Stimulated activated CD8-positive, alpha-beta memory T cell treated with anti-CD3 and anti-CD28 coated beads, Interleukin-15, amount 100 ng/mL, for 48 hours (primary cell): ENCODE data around the gene KRTAP10-10.
"Not testable (repeated sequence)": the region's sequence is repeated elsewhere in the genome, so short reads cannot be mapped to it uniquely, and the experiment has no call there.

Source experiments
- DNase-seq, 2 donors: peaks; one replicate each; pipeline ENCODE4 v3.0.0-alpha.2; 2020; ENCODE audit warnings: low read depth in 2 of 2

Gene KRTAP10-10

GRCh38 chr21:44650265-44650972 is 13.3 kb downstream of the KRTAP10-10 start:
- no peak for DNase-seq

GRCh38 chr21:44650973-44651675 is 14.0 kb downstream of the KRTAP10-10 start:
- no peak for DNase-seq

GRCh38 chr21:44653123-44653522 is 16.0 kb downstream of the KRTAP10-10 start:
- no peak for DNase-seq

- no peak for DNase-seq
Observed at GRCh38 chr21:44653656-44654575, 16.8 kb downstream of the KRTAP10-10 start.

- no peak for DNase-seq
Observed at GRCh38 chr21:44654576-44655175, 17.5 kb downstream of the KRTAP10-10 start, which contains the start of gene KRTAP12-4. Gene KRTAP12-4, minus strand, starts transcription at chr21:44654659. Its CDS starts 45 bp downstream, at chr21:44654614.

GRCh38 chr21:44656868-44657267 is 19.7 kb downstream of the KRTAP10-10 start:
- DNase-seq: no peak

GRCh38 chr21:44657635-44658540 is 20.7 kb downstream of the KRTAP10-10 start, which contains the start of gene KRTAP12-3:
Gene KRTAP12-3, plus strand, starts transcription at chr21:44657932. Its CDS starts 48 bp downstream, at chr21:44657980.
- no peak for DNase-seq

GRCh38 chr21:44658541-44658910 is 21.4 kb downstream of the KRTAP10-10 start:
- no peak for DNase-seq

GRCh38 chr21:44658913-44659595 is 21.9 kb downstream of the KRTAP10-10 start:
- DNase-seq: no peak

- DNase-seq: not testable (repeated sequence)
Observed at GRCh38 chr21:44661567-44661966, 24.4 kb downstream of the KRTAP10-10 start.

- no peak for DNase-seq
Observed at GRCh38 chr21:44664691-44665090, 27.5 kb downstream of the KRTAP10-10 start.

- DNase-seq: no peak
Observed at GRCh38 chr21:44666401-44667320, 29.5 kb downstream of the KRTAP10-10 start, which contains the start of gene KRTAP12-2. Gene KRTAP12-2, minus strand, starts transcription at chr21:44666927. Its CDS starts 41 bp downstream, at chr21:44666886.

GRCh38 chr21:44667612-44668011 is 30.5 kb downstream of the KRTAP10-10 start:
- no peak for DNase-seq

GRCh38 chr21:44670642-44671432 is 33.7 kb downstream of the KRTAP10-10 start:
- DNase-seq: no peak

- no peak for DNase-seq
Observed at GRCh38 chr21:44671911-44672310, 34.8 kb downstream of the KRTAP10-10 start.

GRCh38 chr21:44677881-44678280 is 40.7 kb downstream of the KRTAP10-10 start:
- DNase-seq: no peak

- no peak for DNase-seq
Observed at GRCh38 chr21:44681152-44681551, 44.0 kb downstream of the KRTAP10-10 start.
